Measurements from ENCODE around the gene ATP2A1.
"Not testable (repeated sequence)": the region's sequence is repeated elsewhere in the genome, so short reads cannot be mapped to it uniquely, and the experiment has no call there.

The ATP2A1 gene

DNA sequence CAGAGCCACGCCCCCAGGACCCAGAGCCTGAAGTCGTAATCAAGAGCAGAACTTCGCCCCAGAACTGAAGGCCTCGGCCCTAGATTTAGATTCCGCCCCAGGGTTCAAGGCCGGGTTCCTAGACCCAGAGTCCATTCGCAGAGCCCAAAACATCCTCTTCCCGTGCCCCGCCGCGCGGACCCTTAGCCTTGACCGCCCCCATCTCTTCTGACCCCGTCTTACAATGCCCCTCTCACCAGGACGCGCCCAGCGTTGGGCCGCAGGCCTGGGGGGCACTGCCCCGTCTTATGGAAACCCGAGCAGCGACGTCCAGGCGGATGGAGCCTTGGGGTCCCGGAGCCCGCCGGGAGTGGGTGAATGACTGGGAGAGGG is 58.5 kb downstream of the ATP2A1 start:
- no peak for DNase-seq

DNA sequence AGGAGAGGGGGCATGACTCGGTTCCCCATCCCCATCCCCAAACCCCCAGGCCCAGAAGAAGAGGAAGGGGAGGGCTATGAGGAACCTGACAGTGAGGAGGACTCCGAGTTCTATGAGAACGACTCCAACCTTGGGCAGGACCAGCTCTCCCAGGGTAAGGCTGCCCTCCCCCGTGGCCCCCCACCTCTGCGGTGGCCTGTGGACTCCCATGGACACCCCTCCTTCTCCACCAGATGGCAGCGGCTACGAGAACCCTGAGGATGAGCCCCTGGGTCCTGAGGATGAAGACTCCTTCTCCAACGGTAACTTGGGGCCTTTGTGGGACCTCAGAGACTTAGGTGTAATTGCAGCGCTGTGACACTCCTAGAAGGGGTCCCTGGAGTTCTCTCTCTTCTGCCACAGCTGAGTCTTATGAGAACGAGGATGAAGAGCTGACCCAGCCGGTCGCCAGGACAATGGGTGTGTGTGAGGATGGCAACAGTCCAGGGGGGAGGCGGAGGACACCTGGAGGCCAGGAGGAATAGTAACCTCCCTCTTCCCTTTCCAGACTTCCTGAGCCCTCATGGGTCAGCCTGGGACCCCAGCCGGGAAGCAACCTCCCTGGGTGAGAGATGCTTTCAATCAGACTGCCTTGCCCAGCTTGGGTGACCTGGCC is 59.1 kb downstream of the ATP2A1 start:
- DNase-seq, result no peak

GRCh38 chr16:28938721-28939120 is 60.4 kb downstream of the ATP2A1 start:
- no peak for DNase-seq

DNA sequence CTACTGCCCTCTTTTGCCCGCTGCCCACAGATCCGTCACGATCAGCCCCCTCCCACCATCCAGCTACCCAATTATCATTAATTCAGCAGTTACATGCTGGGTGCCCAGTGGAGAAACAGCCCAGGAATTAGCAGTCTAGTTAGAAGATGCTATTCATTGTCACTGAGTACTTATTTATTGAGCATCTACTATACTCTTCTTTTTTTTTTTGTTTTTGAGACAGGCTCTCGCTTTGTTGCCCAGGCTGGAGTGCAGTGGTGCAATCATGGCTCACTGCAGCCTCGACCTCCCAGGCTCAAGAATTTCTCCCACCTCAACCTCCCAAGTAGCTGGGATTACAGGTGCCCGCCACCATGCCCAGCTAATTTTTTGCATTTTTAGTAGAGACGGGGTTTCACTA is 61.5 kb downstream of the ATP2A1 start:
- not testable (repeated sequence) for DNase-seq

DNA sequence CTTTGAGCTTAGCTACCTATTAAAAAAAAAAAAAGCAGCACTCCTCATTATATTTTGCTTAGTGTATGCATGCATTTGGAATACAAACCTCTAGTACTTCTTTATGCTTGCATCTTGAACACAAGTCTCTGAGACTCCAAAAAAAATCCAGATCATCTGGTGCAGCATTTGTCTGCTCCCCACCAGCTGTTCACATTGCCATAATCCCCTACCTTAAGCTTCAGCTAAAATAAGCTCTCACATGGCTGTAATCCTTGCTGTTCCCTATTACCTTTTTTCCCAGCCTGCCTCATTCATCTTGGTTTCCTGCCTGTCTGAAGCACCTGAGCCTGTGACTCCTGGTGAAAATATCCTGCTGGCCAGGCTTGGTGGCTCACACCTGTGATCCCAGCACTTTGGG is 65.0 kb downstream of the ATP2A1 start:
- no peak for DNase-seq

DNA sequence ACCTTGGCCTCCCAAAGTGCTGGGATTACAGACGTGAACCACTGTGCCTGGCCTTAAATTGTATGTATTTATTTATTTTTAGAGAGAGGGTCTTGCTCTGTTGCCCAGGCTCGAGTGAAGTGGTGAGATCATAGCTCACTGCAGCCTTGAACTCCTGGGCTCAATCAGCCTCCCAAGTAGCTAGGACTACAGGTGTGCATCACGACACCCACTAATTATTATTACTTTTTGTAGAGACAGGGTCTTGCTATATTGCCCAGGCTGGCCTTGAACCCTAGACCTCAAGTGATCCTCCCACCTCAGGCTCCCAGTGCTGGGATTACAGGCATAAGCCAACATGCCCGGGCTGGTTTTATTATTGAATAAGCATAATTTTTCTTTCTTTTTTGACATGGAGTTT is 68.4 kb downstream of the ATP2A1 start:
- DNase-seq, result no peak

GRCh38 chr16:28950648-28951409 is 72.5 kb downstream of the ATP2A1 start, which contains the start of gene NFATC2IP:
NFATC2IP (plus strand) TSS chr16:28950937; CDS start chr16:28951012, 75 bp downstream.
- DNase-seq, result peak; percentile 98 to 99

DNA sequence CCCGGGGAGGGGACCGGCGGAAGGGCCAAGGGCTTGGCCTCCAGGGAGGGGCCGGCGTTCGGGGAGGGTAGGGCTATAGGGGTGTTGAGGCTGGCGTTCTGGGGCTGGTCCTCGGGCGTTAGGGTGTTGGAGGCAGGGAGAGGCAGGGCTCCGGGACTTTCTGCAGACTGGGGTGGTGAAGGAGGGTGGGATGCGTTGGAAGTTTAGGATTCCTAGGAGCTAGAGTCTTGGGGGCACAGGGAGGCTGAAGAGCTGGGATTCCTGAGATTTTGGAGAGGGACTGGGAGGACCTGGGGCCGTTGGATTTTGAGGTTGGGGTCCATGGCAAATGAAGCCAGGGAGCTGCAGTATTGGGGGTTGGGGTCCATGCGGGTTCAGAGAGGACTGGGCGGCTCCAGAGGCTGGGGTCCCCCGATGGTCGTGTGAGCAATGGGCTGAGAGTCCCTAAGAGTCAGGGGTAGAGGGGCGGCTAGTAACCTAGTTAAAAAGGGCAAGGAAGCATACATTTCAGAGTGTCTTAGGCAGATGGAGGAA is 73.2 kb downstream of the ATP2A1 start:
- DNase-seq, result no peak

Data from cerebellar nuclear complex (tissue), 1 donor.